ENCODE measurements around the gene AURKAIP1.

DNA sequence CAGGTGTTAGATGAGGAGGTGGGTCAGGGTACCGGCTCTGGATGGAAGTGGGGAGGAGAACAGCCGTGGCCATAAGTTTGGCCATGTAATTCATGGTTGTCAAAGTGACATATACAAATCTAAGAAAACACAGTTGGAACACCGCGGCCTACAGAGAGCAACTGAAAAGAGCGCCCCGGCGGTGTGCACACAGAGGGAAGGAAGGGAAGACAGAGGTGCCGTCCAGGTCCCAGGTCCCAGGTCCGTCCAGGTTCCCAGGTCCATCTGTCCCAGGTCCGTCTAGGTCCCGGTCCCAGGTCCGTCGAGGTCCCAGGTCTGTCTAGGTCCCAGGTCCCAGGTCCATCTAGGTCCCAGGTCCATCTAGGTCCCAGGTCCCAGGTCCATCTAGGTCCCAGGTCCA lies 36.6 kb upstream of the AURKAIP1 start:
- TF ChIP-seq, protein P1, sequence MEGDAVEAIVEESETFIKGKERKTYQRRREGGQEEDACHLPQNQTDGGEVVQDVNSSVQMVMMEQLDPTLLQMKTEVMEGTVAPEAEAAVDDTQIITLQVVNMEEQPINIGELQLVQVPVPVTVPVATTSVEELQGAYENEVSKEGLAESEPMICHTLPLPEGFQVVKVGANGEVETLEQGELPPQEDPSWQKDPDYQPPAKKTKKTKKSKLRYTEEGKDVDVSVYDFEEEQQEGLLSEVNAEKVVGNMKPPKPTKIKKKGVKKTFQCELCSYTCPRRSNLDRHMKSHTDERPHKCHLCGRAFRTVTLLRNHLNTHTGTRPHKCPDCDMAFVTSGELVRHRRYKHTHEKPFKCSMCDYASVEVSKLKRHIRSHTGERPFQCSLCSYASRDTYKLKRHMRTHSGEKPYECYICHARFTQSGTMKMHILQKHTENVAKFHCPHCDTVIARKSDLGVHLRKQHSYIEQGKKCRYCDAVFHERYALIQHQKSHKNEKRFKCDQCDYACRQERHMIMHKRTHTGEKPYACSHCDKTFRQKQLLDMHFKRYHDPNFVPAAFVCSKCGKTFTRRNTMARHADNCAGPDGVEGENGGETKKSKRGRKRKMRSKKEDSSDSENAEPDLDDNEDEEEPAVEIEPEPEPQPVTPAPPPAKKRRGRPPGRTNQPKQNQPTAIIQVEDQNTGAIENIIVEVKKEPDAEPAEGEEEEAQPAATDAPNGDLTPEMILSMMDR (IDR thresholded peaks at IDR 0.05; ENCODE audit: low read depth, low read length, missing input control): no peak
- no peak for TF ChIP-seq SP1 (IDR thresholded peaks at IDR 0.05)
- TF ChIP-seq, protein P2, sequence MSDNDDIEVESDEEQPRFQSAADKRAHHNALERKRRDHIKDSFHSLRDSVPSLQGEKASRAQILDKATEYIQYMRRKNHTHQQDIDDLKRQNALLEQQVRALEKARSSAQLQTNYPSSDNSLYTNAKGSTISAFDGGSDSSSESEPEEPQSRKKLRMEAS (IDR thresholded peaks at IDR 0.05): no peak
- no peak for TF ChIP-seq JUND (IDR thresholded peaks at IDR 0.05)
- no peak for TF ChIP-seq RAD21 (IDR thresholded peaks at IDR 0.05)
- no peak for TF ChIP-seq YY1 (IDR thresholded peaks at IDR 0.05)
- TF ChIP-seq, protein P3, sequence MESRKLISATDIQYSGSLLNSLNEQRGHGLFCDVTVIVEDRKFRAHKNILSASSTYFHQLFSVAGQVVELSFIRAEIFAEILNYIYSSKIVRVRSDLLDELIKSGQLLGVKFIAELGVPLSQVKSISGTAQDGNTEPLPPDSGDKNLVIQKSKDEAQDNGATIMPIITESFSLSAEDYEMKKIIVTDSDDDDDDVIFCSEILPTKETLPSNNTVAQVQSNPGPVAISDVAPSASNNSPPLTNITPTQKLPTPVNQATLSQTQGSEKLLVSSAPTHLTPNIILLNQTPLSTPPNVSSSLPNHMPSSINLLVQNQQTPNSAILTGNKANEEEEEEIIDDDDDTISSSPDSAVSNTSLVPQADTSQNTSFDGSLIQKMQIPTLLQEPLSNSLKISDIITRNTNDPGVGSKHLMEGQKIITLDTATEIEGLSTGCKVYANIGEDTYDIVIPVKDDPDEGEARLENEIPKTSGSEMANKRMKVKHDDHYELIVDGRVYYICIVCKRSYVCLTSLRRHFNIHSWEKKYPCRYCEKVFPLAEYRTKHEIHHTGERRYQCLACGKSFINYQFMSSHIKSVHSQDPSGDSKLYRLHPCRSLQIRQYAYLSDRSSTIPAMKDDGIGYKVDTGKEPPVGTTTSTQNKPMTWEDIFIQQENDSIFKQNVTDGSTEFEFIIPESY (IDR thresholded peaks at IDR 0.05): no peak
- no peak for TF ChIP-seq TAF1 (conservative IDR thresholded peaks at IDR 0.05)
- no peak for TF ChIP-seq RXRA (IDR thresholded peaks at IDR 0.05)
- no peak for TF ChIP-seq HNF4G (IDR thresholded peaks at IDR 0.05)

Data from liver (tissue), 3 donors.